GM12878 (cell line): ENCODE data around the gene WWP2. TPM values are rescaled to one million over a fixed set of nuclear protein-coding genes. Genes with fewer than 3 reads are reported as not detected.
"Not testable (repeated sequence)": the region's sequence is repeated elsewhere in the genome, so short reads cannot be mapped to it uniquely, and the experiment has no call there.

Source experiments
- ATAC-seq: fragments of 200-7000 bp; cut with Tn5 transposase; 3 replicates; pipeline ENCODE4 v1.9.1; 2020; ENCODE audit warnings: mild to moderate bottlenecking, moderate library complexity
- BruUV-seq: library from RNA; stranded (reverse); fragments of 400-500 nt; replicated peaks from 2 replicates; lab custom pipeline; 2021; lab: Mats Ljungman, UMichigan
- CTCF ChIA-PET: fragments of 300-600 bp; sonication (Branson Sonifier 250); formaldehyde crosslinking; extraction: SDS; loops from one replicate; lab custom pipeline; 2021; ENCODE audit warnings: inconsistent platforms; lab: Yijun Ruan, JAX
- POLR2A ChIA-PET: fragments of 350-600 bp; formaldehyde crosslinking; extraction: SDS; loops from one replicate; lab custom pipeline; 2021; ENCODE audit warnings: inconsistent platforms; lab: Charles Lee
- RAD21 ChIA-PET: fragments of 300-600 bp; sonication (Branson Sonifier 250); formaldehyde crosslinking; loops from one replicate; lab custom pipeline; 2023; ENCODE audit warnings: antibody characterized with exemption; ENCODE audit not compliant: unreplicated experiment; lab: Charles Lee
- SMC1A ChIA-PET: fragments of 300-600 bp; sonication (Branson Sonifier 250); formaldehyde crosslinking; loops from one replicate; lab custom pipeline; 2023; ENCODE audit not compliant: unreplicated experiment, uncharacterized antibody; lab: Charles Lee
- DNase-seq: peaks from one replicate; pipeline ENCODE4 v3.0.0-alpha.2; 2011; ENCODE audit warnings: low read depth, low spot score
- FAIRE-seq: peaks from 3 replicates; lab custom pipeline; 2011; peaks lifted over from hg19 to GRCh38; lab: Jason Lieb, UNC
- H2AFZ ChIP-seq: 2 replicates; pipeline ENCODE4 v1.6.0; 2011; ENCODE audit warnings: low read depth, low read length, control low read depth; ENCODE audit not compliant: control insufficient read depth
- H3K27ac ChIP-seq: 2 replicates; pipeline ENCODE4 v1.5.1; 2011; ENCODE audit warnings: control low read depth; ENCODE audit not compliant: control insufficient read depth, insufficient read depth
- H3K27me3 ChIP-seq, 2 experiments: replicated peaks in 1 of 2; 2 replicates each; pipeline versions ENCODE4 v1.6.0 to v1.6.1; 2011; ENCODE audit warnings: low read length in 1 of 2; ENCODE audit not compliant: control insufficient read depth in 2 of 2, insufficient read depth in 2 of 2
- H3K36me3 ChIP-seq, 2 experiments: 2 replicates each; pipeline ENCODE4 v1.5.1; 2011; ENCODE audit warnings: low read length in 1 of 2; ENCODE audit not compliant: control insufficient read depth in 2 of 2, insufficient read depth in 2 of 2
- H3K4me1 ChIP-seq: 2 replicates; pipeline ENCODE4 v1.6.1; 2011; ENCODE audit warnings: mild to moderate bottlenecking, low read length, moderate library complexity, mixed read lengths; ENCODE audit not compliant: control insufficient read depth, insufficient read depth
- H3K4me2 ChIP-seq: 2 replicates; pipeline ENCODE4 v1.6.0; 2011; ENCODE audit warnings: control low read depth; ENCODE audit not compliant: control insufficient read depth, insufficient read depth
- H3K4me3 ChIP-seq: fragments of 200-600 bp; sonication (generic); 2 replicates; pipeline ENCODE4 v1.5.1; 2016
- H3K79me2 ChIP-seq: 2 replicates; pipeline ENCODE4 v1.6.0; 2011; ENCODE audit warnings: low read length; ENCODE audit not compliant: control insufficient read depth, insufficient read depth
- H3K9ac ChIP-seq: 2 replicates; pipeline ENCODE4 v1.8.0; 2011; ENCODE audit warnings: low read length, control low read depth, mixed read lengths; ENCODE audit not compliant: control insufficient read depth, insufficient read depth
- H3K9me3 ChIP-seq: replicated peaks from 3 replicates; pipeline ENCODE4 v1.5.1; 2011; ENCODE audit warnings: mild to moderate bottlenecking, low read length; ENCODE audit not compliant: control insufficient read depth, insufficient read depth
- H4K20me1 ChIP-seq: 2 replicates; pipeline ENCODE4 v1.6.0; 2011; ENCODE audit not compliant: control insufficient read depth, insufficient read depth
- WGBS: methylation state at CpG from one replicate; pipeline ENCODE4 v1.1.6; 2016; ENCODE audit warnings: low lambda C conversion rate; ENCODE audit not compliant: insufficient replicate concordance, insufficient coverage; ENCODE audit errors: missing lambda C conversion rate; 5-methylcytosine and 5-hydroxymethylcytosine counted together
- in situ Hi-C: fragments of 300-500 bp; cut with MboI; formaldehyde crosslinking; loops from 9 replicates; pipeline ENCODE4 v1.14.3; 2018; ENCODE audit warnings: mixed read lengths
- intact Hi-C: fragments of 100-400 bp; cut with micrococcal nuclease; formaldehyde crosslinking; loops from one replicate; pipeline ENCODE4 v1.14.2; 2022; ENCODE audit not compliant: unreplicated experiment
- polyA plus RNA-seq, 11 experiments: library from polyadenylated mRNA; depleted of rRNA in 4 of 11; unstranded in 6 of 11; stranded (reverse) in 5 of 11; fragments of >200 nt; fragmentation: Nextera tagmentation in 4 of 11; fragmentation: Illumina TruSeq in 1 of 11; extraction: Ambion mirVana in 4 of 11; extraction: Trizol in 1 of 11; gene quantifications; 1 replicate in 1 of 11; 2 replicates in 10 of 11; pipeline versions ENCODE4 v1.2.1 to v1.2.3, GENCODE V29; 2011 to 2016; ENCODE audit warnings: inconsistent platforms in 2 of 11, missing spikeins in 2 of 11, low read depth in 1 of 11
- total RNA-seq, 4 experiments: library from RNA; depleted of rRNA in 3 of 4; stranded (reverse); fragments of >200 nt in 3 of 4; fragmentation: Illumina TruSeq in 1 of 4; extraction: Trizol in 1 of 4; gene quantifications; 2 replicates each; pipeline versions ENCODE4 v1.2.1 to v1.2.3, GENCODE V29; 2013 to 2021

Gene WWP2
- total and polyA plus RNA-seq, 10 of the 15 experiments (the other 5 are each of a cell fraction or from before 2014, with no cell fraction given): 2.8 to 47.0 (median 23.8) TPM

GRCh38 chr16:69951672-69952031 is 189.5 kb downstream of the WWP2 start:
- SMC1A ChIA-PET, POLR2A ChIA-PET, H3K9me3 ChIP-seq, RAD21 ChIA-PET, DNase-seq, H3K9ac ChIP-seq, CTCF ChIA-PET, FAIRE-seq, intact Hi-C loops, BruUV-seq, H4K20me1 ChIP-seq, H3K27me3 ChIP-seq, H2AFZ ChIP-seq, H3K4me3 ChIP-seq, in situ Hi-C loops, H3K27ac ChIP-seq, H3K4me2 ChIP-seq, ATAC-seq, H3K79me2 ChIP-seq, H3K36me3 ChIP-seq, H3K4me1 ChIP-seq: not testable (repeated sequence)
- no CpG with 5 or more reads among the region's 14 CpGs for WGBS

DNA sequence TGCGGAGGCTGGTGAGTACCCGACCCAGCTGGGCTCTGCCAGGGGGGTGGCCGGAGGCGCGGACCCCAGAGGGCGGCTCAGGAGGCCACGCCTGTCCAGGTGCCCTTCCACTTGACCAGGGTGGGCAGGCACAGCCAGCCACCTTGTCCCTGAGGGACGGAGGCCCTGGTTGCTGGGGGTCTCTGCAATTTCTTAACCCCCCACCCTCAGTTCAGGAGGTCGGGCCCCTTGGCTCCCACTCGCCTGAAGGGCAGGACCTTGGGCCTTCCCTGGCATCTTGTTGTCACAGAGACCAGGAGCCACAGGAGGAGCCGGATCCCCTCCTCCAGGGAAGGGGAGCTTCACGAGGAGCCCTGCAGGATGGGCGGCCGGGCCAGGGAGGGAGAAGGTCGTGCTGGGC is 190.0 kb downstream of the WWP2 start:
- FAIRE-seq, in situ Hi-C loops, ATAC-seq, H2AFZ ChIP-seq, H4K20me1 ChIP-seq, H3K36me3 ChIP-seq, H3K4me3 ChIP-seq, H3K4me2 ChIP-seq, CTCF ChIA-PET, H3K9me3 ChIP-seq, BruUV-seq, H3K4me1 ChIP-seq, DNase-seq, RAD21 ChIA-PET, H3K27ac ChIP-seq, SMC1A ChIA-PET, intact Hi-C loops, POLR2A ChIA-PET, H3K27me3 ChIP-seq, H3K9ac ChIP-seq, H3K79me2 ChIP-seq: not testable (repeated sequence)
- WGBS: 15% methylated on average over 5 of the region's 15 CpGs

DNA sequence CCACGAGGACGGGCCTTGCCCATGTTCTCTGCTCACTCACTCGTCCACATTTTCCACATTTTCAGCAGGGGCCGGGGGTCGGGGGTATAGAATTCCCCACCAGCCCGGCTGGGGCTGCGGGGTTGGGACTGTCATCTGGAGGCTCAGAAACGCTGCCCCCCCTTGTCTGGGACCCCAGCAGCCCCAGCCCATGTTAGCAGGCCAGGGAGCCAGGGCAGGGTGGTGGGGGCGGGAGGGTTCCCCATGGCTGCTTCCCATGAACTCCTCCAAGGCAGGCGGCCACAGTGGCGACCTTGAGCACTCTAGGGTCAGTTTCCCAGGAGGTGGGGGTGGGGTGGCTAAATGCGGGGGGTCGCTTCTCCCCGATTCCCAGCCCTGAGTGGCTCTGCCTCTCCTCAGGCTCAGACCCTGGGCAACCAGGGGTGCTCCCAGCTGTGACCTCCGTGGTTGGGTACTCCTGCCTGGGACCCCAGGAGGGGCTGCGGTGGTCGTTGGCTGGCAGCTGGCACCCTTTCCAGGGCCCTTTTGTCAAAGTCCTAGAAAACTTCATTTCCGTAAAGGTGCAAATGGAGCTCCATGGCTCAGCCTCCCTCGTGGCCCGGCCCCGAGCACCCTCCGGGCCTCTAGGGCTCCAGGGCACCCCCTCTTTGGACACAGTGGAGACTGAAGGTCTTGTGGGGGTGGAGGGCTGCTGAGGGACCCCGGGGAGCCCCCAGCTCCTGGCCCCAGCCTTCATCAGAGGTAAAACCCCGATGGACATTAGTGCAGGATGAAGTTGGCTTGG is 190.6 kb downstream of the WWP2 start:
- CTCF ChIA-PET, H3K9ac ChIP-seq, H3K4me3 ChIP-seq, POLR2A ChIA-PET, RAD21 ChIA-PET, H3K4me1 ChIP-seq, H4K20me1 ChIP-seq, in situ Hi-C loops, FAIRE-seq, H3K36me3 ChIP-seq, DNase-seq, H3K4me2 ChIP-seq, BruUV-seq, intact Hi-C loops, H3K27ac ChIP-seq, SMC1A ChIA-PET, H3K9me3 ChIP-seq, H3K27me3 ChIP-seq, ATAC-seq, H3K79me2 ChIP-seq, H2AFZ ChIP-seq: not testable (repeated sequence)
- 40% methylated on average over 11 of the region's 24 CpGs for WGBS

DNA sequence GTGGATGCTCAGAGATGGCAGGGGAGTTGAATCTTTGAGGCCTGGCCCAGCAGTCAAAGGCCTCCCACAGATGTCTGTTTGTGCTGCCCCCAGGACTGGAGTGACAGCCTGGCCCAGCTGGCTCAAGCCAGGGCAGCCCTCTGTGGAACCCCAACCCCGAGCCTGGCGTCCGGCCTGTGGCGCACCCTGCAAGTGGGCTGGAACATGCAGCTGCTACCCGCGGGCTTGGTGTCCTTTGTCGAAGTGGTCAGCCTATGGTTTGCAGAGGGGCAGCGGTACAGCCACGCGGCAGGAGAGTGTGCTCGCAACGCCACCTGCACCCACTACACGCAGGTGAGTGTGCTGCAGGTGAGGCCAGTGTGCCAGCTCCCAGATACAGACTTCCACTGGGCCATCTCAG is 192.1 kb downstream of the WWP2 start:
- FAIRE-seq, H3K79me2 ChIP-seq, H4K20me1 ChIP-seq, H3K27me3 ChIP-seq, intact Hi-C loops, H3K9me3 ChIP-seq, CTCF ChIA-PET, BruUV-seq, in situ Hi-C loops, H3K9ac ChIP-seq, H3K4me2 ChIP-seq, DNase-seq, H3K27ac ChIP-seq, RAD21 ChIA-PET, SMC1A ChIA-PET, ATAC-seq, POLR2A ChIA-PET, H3K36me3 ChIP-seq, H3K4me1 ChIP-seq, H3K4me3 ChIP-seq, H2AFZ ChIP-seq: not testable (repeated sequence)
- 88% methylated on average over 13 of the region's 13 CpGs for WGBS
